Activated CD4-positive, alpha-beta T cell treated with anti-CD3 and anti-CD28 coated beads, Interleukin-2, amount 10 ng/mL, durations not matched to agents 24 days and 14 days (primary cell): ENCODE results near the gene EPHB4. TPM values are rescaled to one million over a fixed set of nuclear protein-coding genes. Genes with fewer than 3 reads are reported as not detected.

Experiments used
- DNase-seq: peaks from one replicate; pipeline ENCODE4 v3.0.0; 2022
- H3K27ac Mint-ChIP-seq: one replicate; pipeline ENCODE4 v1.8.0; 2022; ENCODE audit warnings: mild to moderate bottlenecking, mixed read lengths
- H3K27me3 Mint-ChIP-seq: one replicate; pipeline ENCODE4 v1.8.0; 2022; ENCODE audit warnings: mixed read lengths
- H3K36me3 Mint-ChIP-seq: one replicate; pipeline ENCODE4 v1.8.0; 2022; ENCODE audit warnings: low read depth, mild to moderate bottlenecking, mixed read lengths
- H3K4me1 Mint-ChIP-seq: one replicate; pipeline ENCODE4 v1.8.0; 2021; ENCODE audit warnings: mixed read lengths
- H3K4me3 Mint-ChIP-seq: one replicate; pipeline ENCODE4 v1.8.0; 2022; ENCODE audit warnings: mild to moderate bottlenecking, moderate library complexity, mixed read lengths
- H3K9me3 Mint-ChIP-seq: one replicate; pipeline ENCODE4 v1.8.0; 2021; ENCODE audit warnings: mixed read lengths
- intact Hi-C: fragments of 100-400 bp; cut with micrococcal nuclease; formaldehyde crosslinking; loops from one replicate; pipeline ENCODE4 v1.15.1; 2023
- total RNA-seq: library from RNA; stranded (reverse); gene quantifications from 2 replicates; pipeline ENCODE4 v1.2.3, GENCODE V29; 2022

The EPHB4 gene
- total RNA-seq, result 2.7 and 3.0 TPM in 2 replicates

DNA sequence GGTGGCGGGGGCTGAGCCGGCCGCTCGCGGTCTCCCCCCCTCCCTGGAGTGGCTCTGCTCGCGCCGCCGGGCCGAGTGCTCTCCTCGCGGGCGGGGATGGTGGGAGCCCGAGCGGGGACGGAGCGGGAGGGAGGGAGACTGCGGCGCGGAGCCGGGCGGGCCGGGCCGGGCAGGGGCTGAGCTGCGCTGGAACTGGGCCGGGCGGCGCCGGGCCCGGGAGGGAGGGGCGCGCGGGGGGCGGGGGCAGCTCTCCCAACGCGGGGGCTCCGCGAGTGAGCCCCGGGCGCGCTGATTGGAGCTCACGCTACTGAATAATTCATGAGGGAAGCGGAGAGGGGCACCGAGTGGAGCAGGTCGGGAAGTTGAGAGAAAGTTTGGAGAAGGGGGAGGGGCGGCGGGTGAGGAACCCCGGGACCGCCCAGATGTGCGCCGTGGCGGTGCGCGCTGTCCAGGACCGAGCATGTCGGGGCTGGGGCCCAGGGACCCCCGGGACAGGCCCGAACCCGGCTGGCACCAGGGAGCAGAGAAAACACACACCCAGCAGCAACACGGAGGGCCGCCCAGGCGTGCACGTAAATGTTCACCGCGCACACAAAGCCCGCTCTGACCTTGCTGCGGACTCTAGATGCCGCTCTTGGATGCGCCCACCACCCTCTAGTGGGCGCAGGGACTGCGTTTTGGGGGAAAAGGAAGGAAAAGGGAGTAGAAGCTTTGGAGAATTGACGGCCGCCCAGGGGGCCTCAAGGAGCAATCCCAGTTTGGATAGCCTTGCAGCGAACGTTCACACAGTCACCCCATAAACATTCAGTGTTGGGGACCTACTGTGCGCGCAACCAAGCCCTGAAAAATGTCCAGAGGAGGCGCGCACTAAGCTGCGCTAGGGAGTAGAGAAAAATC, at the start of gene EPHB4:
Gene EPHB4, minus strand, starts transcription at position 194 of the 897 bp plus-strand sequence. CDS start 493 bp downstream, outside the sequence.
- H3K27me3 Mint-ChIP-seq, result peaks cover 46% of the 10 kb centered on the region
- peak within 1 kb of the TSS; percentile 70 for H3K4me3 Mint-ChIP-seq
- peaks cover 17% of the 10 kb centered on the region for H3K4me1 Mint-ChIP-seq
- intact Hi-C loops, result no loop called here
- DNase-seq, result no peak
- H3K27ac Mint-ChIP-seq, result no peak within 1 kb of the TSS
- H3K9me3 Mint-ChIP-seq, result no peaks in the 10 kb centered on the region
- H3K36me3 Mint-ChIP-seq, result peaks cover 2% of the 10 kb centered on the region

DNA sequence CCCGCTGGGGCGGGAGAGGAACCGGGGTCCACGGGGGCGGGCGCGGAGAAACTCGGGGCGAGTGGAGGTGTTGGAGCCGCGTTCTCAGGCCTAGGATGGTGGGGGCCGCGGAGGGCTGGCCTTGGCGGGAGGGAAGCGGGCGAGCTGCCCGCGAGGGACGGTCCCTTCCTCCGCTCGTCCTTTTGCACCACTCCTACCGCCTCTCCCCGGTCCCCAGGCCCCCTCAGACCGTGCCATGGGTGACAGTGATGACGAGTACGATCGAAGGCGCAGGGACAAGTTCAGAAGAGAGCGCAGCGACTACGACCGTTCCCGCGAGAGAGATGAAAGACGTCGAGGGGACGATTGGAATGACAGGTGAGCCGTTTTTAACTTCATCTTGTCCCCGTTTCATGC, 48.0 kb upstream of the EPHB4 start:
- H3K9me3 Mint-ChIP-seq, result no peaks in the 10 kb centered on the region
- DNase-seq, result peak; percentile 83
- intact Hi-C loops, result loop anchor here (1.0 to 10.0 kb wide), 3 partner anchors 14 to 441 kb away; partner anchors contain the start of genes PPP1R35, SLC12A9 and UFSP1
- peaks cover 53% of the 10 kb centered on the region for H3K4me1 Mint-ChIP-seq
- peak overlapping the region; percentile 98 for H3K27ac Mint-ChIP-seq
- peaks cover 69% of the 10 kb centered on the region for H3K36me3 Mint-ChIP-seq
- no peaks in the 10 kb centered on the region for H3K27me3 Mint-ChIP-seq
- H3K4me3 Mint-ChIP-seq, result peak overlapping the region; percentile 98

DNA sequence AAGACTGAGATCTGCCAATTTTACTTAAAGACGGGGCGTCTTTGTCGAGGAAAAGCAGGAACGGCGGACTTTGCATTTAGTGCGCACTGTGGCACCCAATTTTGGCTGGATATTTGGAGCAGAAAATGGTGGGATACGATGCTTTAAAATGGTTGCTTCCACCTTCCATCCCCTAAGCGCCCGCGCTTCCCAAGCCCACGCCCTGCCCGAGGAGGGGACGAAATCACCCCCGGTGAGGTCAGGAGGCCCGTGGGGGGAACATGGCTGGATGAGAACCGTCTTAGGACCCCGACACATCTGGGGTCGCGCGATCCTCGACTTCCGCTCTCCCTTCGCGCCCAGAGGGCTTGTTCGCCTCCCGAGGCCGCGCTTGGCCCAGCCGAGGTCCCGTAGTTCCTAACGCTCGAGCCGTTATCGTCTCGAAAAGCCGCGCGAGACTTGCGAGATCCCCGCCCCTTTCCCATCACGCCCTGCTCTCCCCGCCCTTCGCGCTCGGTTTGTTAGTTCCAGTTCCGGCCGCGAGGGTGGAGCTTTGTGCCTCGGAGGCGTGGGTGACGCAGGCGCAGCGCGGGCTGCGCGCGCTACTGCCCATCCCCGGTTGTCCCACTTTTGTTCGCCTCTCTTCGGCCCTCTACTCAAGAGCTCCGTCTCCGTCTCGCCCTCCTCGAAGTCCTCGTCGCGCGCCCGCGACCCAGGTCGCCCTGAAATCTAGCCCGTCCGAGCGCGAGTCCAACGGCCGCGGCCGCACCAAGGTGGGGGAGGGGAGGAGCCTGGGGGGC, 47.4 kb upstream of the EPHB4 start, which contains the start of gene SRRT:
Gene SRRT, plus strand, starts transcription at position 527 of the 779 bp plus-strand sequence. CDS start 488 bp downstream, outside the sequence.
- Mint-ChIP-seq H3K27me3 (no peaks in the 10 kb centered on the region), H3K36me3 (peaks cover 65% of the 10 kb centered on the region), H3K4me1 (peaks cover 50% of the 10 kb centered on the region), H3K4me3 (peak within 1 kb of the TSS; percentile 98), H3K9me3 (no peaks in the 10 kb centered on the region), H3K27ac (peak within 1 kb of the TSS; percentile 98)
- peak; percentile 100 for DNase-seq
- intact Hi-C loops, result loop anchor here (1.0 to 10.0 kb wide), 3 partner anchors 15 to 440 kb away; partner anchors contain the start of genes PPP1R35, SLC12A9 and UFSP1

DNA sequence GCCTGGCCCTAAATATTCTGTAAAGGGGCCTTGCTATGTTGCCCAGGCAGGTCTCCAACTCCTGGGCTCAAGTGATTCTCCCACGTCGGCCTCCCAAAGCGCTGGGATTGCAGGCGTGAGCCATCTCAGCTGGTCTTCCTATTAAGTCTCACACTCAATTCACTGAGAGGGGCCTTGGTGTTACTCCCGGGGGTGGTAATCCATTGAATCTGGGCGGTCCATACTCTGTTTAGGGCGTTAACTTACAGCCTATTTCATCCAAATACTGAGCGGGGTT, 46.9 kb upstream of the EPHB4 start:
- Mint-ChIP-seq H3K27ac (peak overlapping the region; percentile 98), H3K4me1 (peaks cover 47% of the 10 kb centered on the region), H3K9me3 (no peaks in the 10 kb centered on the region), H3K36me3 (peaks cover 62% of the 10 kb centered on the region), H3K4me3 (peak overlapping the region; percentile 98), H3K27me3 (no peaks in the 10 kb centered on the region)
- no peak for DNase-seq
- intact Hi-C loops, result loop anchor here (10.0 kb wide), 1 partner anchor 439 kb away; the partner anchor contains the start of gene PPP1R35

- no peak for DNase-seq
- Mint-ChIP-seq H3K9me3 (no peaks in the 10 kb centered on the region), H3K4me1 (peaks cover 42% of the 10 kb centered on the region), H3K36me3 (peaks cover 58% of the 10 kb centered on the region), H3K27me3 (no peaks in the 10 kb centered on the region), H3K4me3 (peak overlapping the region; percentile 98), H3K27ac (peak overlapping the region; percentile 98)
- intact Hi-C loops, result loop anchor here (10.0 kb wide), 1 partner anchor 439 kb away; the partner anchor contains the start of gene PPP1R35
Measured at GRCh38 chr7:100873599-100874299, 46.4 kb upstream of the EPHB4 start.

DNA sequence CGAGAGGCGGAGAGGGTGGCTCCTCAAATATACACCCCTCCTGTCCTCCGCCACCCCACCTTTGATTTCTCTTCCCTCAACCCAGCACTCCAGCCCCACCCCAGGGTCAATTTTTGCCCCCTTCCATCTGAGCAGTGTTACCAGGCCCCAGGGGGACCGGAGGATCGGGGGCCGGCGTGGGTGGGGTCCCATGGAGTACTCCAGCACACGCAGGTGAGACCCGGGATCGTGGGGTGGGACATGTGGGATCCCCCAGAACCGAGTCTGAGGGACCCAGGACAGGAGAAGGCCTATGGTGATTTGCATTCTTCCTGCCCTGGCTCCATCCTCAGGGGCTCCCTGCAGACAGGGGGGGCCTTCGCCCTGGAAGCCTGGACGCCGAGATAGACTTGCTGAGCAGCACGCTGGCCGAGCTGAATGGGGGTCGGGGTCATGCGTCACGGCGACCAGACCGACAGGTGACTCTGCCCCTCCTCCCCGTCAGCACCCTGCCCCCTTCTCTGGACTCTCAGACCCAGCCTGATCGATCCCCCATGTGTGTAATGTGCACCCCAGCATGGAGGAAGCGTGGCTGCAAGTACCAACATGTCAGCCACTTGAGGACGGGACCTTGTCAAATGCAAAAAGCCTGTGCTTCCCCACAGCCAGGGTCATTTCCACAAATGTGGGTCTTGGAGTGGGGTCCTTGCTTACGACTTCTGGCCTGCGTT, 40.6 kb upstream of the EPHB4 start:
- peak overlapping the region; percentile 99 for H3K4me3 Mint-ChIP-seq
- H3K9me3 Mint-ChIP-seq, result no peaks in the 10 kb centered on the region
- peak; percentile 61 for DNase-seq
- no peaks in the 10 kb centered on the region for H3K27me3 Mint-ChIP-seq
- peaks cover 34% of the 10 kb centered on the region for H3K36me3 Mint-ChIP-seq
- peak overlapping the region; percentile 88 for H3K27ac Mint-ChIP-seq
- H3K4me1 Mint-ChIP-seq, result peaks cover 15% of the 10 kb centered on the region
- intact Hi-C loops, result loop anchor here (1.0 to 2.0 kb wide), 2 partner anchors 16 to 31 kb away; partner anchors contain the start of gene SLC12A9

- Mint-ChIP-seq H3K36me3 (peaks cover 36% of the 10 kb centered on the region), H3K9me3 (no peaks in the 10 kb centered on the region)
Measured at GRCh38 chr7:100867040-100867775, 39.9 kb upstream of the EPHB4 start, which contains the start of gene TRIP6. Gene TRIP6, plus strand, starts transcription at chr7:100867387. Its CDS starts 111 bp downstream, at chr7:100867498.

DNA sequence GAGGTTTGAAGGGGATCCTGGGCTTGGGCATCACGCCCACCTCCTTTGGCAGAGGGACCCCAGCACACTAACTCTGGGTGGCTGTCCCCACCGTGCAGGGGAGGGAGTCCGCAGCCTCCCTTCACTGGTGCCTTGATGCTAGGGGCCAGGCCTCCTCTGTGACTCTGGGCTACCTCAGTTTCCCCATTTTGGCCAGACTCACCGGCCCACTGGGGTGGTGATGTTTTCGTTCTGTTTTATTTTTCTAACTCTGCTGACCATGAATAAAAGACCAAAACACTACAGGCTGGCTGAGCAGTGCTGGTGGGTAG, 39.4 kb upstream of the EPHB4 start:
- no peaks in the 10 kb centered on the region for H3K9me3 Mint-ChIP-seq
- no peak for DNase-seq
- peaks cover 12% of the 10 kb centered on the region for H3K4me1 Mint-ChIP-seq
- H3K27ac Mint-ChIP-seq, result peak overlapping the region; percentile 98
- intact Hi-C loops, result loop anchor here (1.0 to 2.0 kb wide), 2 partner anchors 14 to 30 kb away; partner anchors contain the start of gene SLC12A9
- peak overlapping the region; percentile 99 for H3K4me3 Mint-ChIP-seq
- no peaks in the 10 kb centered on the region for H3K27me3 Mint-ChIP-seq
- H3K36me3 Mint-ChIP-seq, result peaks cover 36% of the 10 kb centered on the region

More at GRCh38 chr7:100867040-100867775, 39.9 kb upstream of the EPHB4 start, which contains the start of gene TRIP6:
- peak within 1 kb of the TSS; percentile 98 for H3K27ac Mint-ChIP-seq
- no peaks in the 10 kb centered on the region for H3K27me3 Mint-ChIP-seq
- intact Hi-C loops, result loop anchor here (1.0 to 2.0 kb wide), 2 partner anchors 15 to 30 kb away; partner anchors contain the start of gene SLC12A9
- H3K4me3 Mint-ChIP-seq, result peak within 1 kb of the TSS; percentile 99
- H3K4me1 Mint-ChIP-seq, result peaks cover 12% of the 10 kb centered on the region
- peak; percentile 89 for DNase-seq

- peak; percentile 67 for DNase-seq
- no peaks in the 10 kb centered on the region for H3K9me3 Mint-ChIP-seq
- intact Hi-C loops, result loop anchor here (2.0 kb wide), 1 partner anchor 29 kb away; no protein-coding TSS in a partner anchor
Measured at GRCh38 chr7:100865938-100866728, 38.8 kb upstream of the EPHB4 start.

DNA sequence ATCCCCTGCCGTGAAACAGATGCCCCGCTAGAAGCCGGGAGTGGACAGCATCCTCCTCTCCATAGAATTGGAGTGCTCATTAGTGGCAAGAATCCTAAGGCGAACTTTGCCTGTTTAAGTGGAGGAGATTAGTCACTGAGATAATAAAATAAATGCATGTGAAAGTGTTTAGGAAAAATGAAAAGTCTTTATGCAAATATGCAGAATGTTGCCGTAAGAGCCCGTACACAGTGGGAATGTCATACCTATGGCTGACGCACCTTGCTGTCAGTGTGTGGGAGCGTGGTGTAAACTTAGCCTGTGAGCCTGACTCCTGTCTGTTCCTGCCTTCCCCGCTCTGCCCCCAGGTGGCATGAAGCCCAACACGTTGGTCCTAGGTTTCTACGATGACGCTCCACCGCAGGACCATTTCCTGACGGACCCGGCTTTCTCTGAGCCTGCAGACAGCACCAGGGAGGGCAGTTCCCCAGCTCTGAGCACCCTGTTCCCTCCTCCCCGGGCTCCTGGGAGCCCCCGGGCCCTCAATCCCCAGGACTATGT, 38.1 kb upstream of the EPHB4 start:
- Mint-ChIP-seq H3K9me3 (no peaks in the 10 kb centered on the region), H3K27me3 (no peaks in the 10 kb centered on the region), H3K27ac (no peak overlapping the region), H3K4me3 (no peak overlapping the region), H3K36me3 (peaks cover 33% of the 10 kb centered on the region), H3K4me1 (peaks cover 7% of the 10 kb centered on the region)
- intact Hi-C loops, result no loop called here
- DNase-seq, result no peak

More at GRCh38 chr7:100865938-100866728, 38.8 kb upstream of the EPHB4 start:
- Mint-ChIP-seq H3K27me3 (no peaks in the 10 kb centered on the region), H3K4me3 (peak overlapping the region; percentile 99), H3K4me1 (peaks cover 8% of the 10 kb centered on the region), H3K36me3 (peaks cover 31% of the 10 kb centered on the region), H3K27ac (peak overlapping the region; percentile 98)

DNA sequence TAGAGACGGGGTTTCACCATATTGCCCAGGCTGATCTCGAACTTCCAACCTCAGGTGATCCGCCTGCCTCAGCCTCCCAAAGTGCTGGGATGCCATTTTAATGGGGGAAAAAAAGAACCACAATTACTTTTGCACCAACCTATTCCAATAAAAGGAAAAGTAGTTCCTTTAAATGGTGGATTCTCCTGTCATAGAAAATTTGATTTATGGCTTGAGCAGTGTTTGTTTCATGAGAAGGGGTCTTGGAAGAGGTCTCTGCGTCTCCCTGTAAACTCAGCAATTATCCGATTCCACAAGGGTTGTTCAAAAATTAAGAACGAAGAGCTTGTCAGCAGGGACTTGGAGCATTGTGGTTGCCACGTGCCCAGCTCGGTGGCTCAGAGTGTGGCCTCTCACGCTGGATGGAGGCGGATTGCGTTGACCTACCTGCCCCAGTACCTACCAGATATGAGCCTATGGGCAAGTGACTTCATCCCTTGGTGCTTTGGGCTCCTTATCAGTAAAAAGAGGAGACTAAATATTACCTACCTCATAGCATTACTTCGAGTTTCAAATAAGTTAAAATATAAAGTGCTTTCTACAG, 37.0 kb upstream of the EPHB4 start:
- Mint-ChIP-seq H3K4me1 (peaks cover 7% of the 10 kb centered on the region), H3K9me3 (no peaks in the 10 kb centered on the region), H3K27me3 (no peaks in the 10 kb centered on the region), H3K36me3 (peaks cover 41% of the 10 kb centered on the region), H3K27ac (peak overlapping the region; percentile 41), H3K4me3 (no peak overlapping the region)
- DNase-seq, result no peak
- intact Hi-C loops, result no loop called here
